IMR-90 (cell line): ENCODE results near the gene MRPL43. TPM values are rescaled to one million over a fixed set of nuclear protein-coding genes. Genes with fewer than 3 reads are reported as not detected.
A peak's percentile ranks its signal among the peaks of the same experiment; 100 is the strongest.

Experiments
- ATAC-seq: fragments of 200-7000 bp; cut with Tn5 transposase; 2 replicates; pipeline ENCODE4 v1.9.1; 2020; ENCODE audit warnings: low read depth, mild to moderate bottlenecking, moderate library complexity
- BruUV-seq: library from RNA; stranded (reverse); fragments of 400-500 nt; replicated peaks from 2 replicates; lab custom pipeline; 2021; lab: Mats Ljungman, UMichigan
- CTCF ChIA-PET: fragments of 300-600 bp; formaldehyde crosslinking; extraction: SDS; loops from one replicate; lab custom pipeline; 2021; ENCODE audit warnings: antibody characterized with exemption; lab: Yijun Ruan, JAX
- POLR2A ChIA-PET: fragments of 300-600 bp; sonication (Branson Sonifier 250); formaldehyde crosslinking; loops from one replicate; lab custom pipeline; 2022; ENCODE audit warnings: antibody characterized with exemption; ENCODE audit not compliant: unreplicated experiment; lab: Charles Lee
- DNase-seq: peaks from one replicate; pipeline ENCODE4 v3.0.0; 2013
- H2AFZ ChIP-seq: replicated peaks from 2 replicates; pipeline ENCODE3; 2013; ENCODE audit warnings: low read length, mild to moderate bottlenecking; ENCODE audit not compliant: poor library complexity
- H2AK5ac ChIP-seq: 2 replicates; pipeline ENCODE4 v1.6.1; 2013; ENCODE audit warnings: low read depth, low read length, inconsistent platforms
- H2AK9ac ChIP-seq: replicated peaks from 2 replicates; pipeline ENCODE3; 2013; ENCODE audit warnings: mild to moderate bottlenecking, low read depth, low read length, moderate library complexity; ENCODE audit not compliant: poor library complexity
- H2BK120ac ChIP-seq: 2 replicates; pipeline ENCODE4 v1.6.1; 2013; ENCODE audit warnings: low read depth, low read length, inconsistent platforms
- H2BK15ac ChIP-seq: 3 replicates; pipeline ENCODE4 v1.6.1; 2013; ENCODE audit warnings: low read depth, low read length, inconsistent platforms
- H2BK20ac ChIP-seq: 2 replicates; pipeline ENCODE4 v1.6.1; 2013; ENCODE audit warnings: low read depth, mild to moderate bottlenecking, inconsistent platforms, low read length, moderate library complexity
- H2BK5ac ChIP-seq: 2 replicates; pipeline ENCODE4 v1.6.1; 2013; ENCODE audit warnings: mild to moderate bottlenecking, low read depth, low read length, inconsistent platforms; ENCODE audit not compliant: poor library complexity, severe bottlenecking
- H3K14ac ChIP-seq: replicated peaks from 2 replicates; pipeline ENCODE4 v1.6.1; 2013; ENCODE audit warnings: low read depth, low read length, inconsistent platforms
- H3K18ac ChIP-seq: 2 replicates; pipeline ENCODE4 v1.6.1; 2013; ENCODE audit warnings: low read depth, low read length, control low read depth
- H3K23ac ChIP-seq: 2 replicates; pipeline ENCODE4 v1.6.1; 2013; ENCODE audit warnings: low read depth, low read length, inconsistent platforms
- H3K27ac ChIP-seq: 2 replicates; pipeline ENCODE4 v1.5.1; 2013; ENCODE audit warnings: mild to moderate bottlenecking, control low read depth, low read length; ENCODE audit not compliant: insufficient read depth
- H3K27me3 ChIP-seq: 2 replicates; pipeline ENCODE4 v1.6.1; 2013; ENCODE audit warnings: low read length; ENCODE audit not compliant: control insufficient read depth, insufficient read depth
- H3K36me3 ChIP-seq: 2 replicates; pipeline ENCODE4 v1.6.1; 2013; ENCODE audit warnings: low read length, mixed read lengths; ENCODE audit not compliant: control insufficient read depth, insufficient read depth
- H3K4ac ChIP-seq: 2 replicates; pipeline ENCODE4 v1.6.1; 2013; ENCODE audit warnings: low read depth, low read length, inconsistent platforms
- H3K4me1 ChIP-seq: 2 replicates; pipeline ENCODE4 v1.6.1; 2013; ENCODE audit warnings: low read length, mixed read lengths; ENCODE audit not compliant: control insufficient read depth, insufficient read depth
- H3K4me2 ChIP-seq: 2 replicates; pipeline ENCODE4 v1.6.1; 2013; ENCODE audit warnings: low read depth, mild to moderate bottlenecking, control low read depth, low read length, moderate library complexity
- H3K4me3 ChIP-seq: 2 replicates; pipeline ENCODE4 v1.5.1; 2013; ENCODE audit warnings: low read depth, mild to moderate bottlenecking, control low read depth, low read length, moderate library complexity; ENCODE audit not compliant: insufficient read depth
- H3K56ac ChIP-seq: 2 replicates; pipeline ENCODE4 v1.6.1; 2013; ENCODE audit warnings: low read length, inconsistent platforms; ENCODE audit not compliant: insufficient read depth; ENCODE audit errors: extremely low read depth
- H3K79me1 ChIP-seq, 2 experiments: 2 replicates each; pipeline ENCODE4 v1.6.1; 2013; ENCODE audit warnings: low read length in 2 of 2, inconsistent platforms in 1 of 2, low read depth in 1 of 2
- H3K9ac ChIP-seq: 2 replicates; pipeline ENCODE4 v1.6.1; 2013; ENCODE audit warnings: low read depth, low read length, control low read depth
- H3K9me1 ChIP-seq: 2 replicates; pipeline ENCODE4 v1.6.1; 2013; ENCODE audit warnings: low read length, inconsistent platforms; ENCODE audit not compliant: insufficient read depth
- H3K9me3 ChIP-seq: 2 replicates; pipeline ENCODE4 v1.6.1; 2013; ENCODE audit warnings: low read length; ENCODE audit not compliant: control insufficient read depth, insufficient read depth
- H4K20me1 ChIP-seq: 2 replicates; pipeline ENCODE4 v1.6.1; 2013; ENCODE audit warnings: low read length, inconsistent platforms; ENCODE audit not compliant: insufficient read depth
- H4K5ac ChIP-seq: 2 replicates; pipeline ENCODE4 v1.6.1; 2013; ENCODE audit warnings: mild to moderate bottlenecking, low read depth, low read length, control low read depth
- H4K8ac ChIP-seq, 2 experiments: 2 replicates each; pipeline ENCODE4 v1.6.1; 2013; ENCODE audit warnings: low read depth in 2 of 2, low read length in 2 of 2, control low read depth in 1 of 2, inconsistent platforms in 1 of 2
- H4K91ac ChIP-seq: 2 replicates; pipeline ENCODE4 v1.6.1; 2013; ENCODE audit warnings: low read depth, low read length, inconsistent platforms; ENCODE audit not compliant: insufficient read depth
- CEBPB ChIP-seq: IDR thresholded peaks from 2 replicates; pipeline ENCODE4 v1.6.1; 2012; ENCODE audit warnings: low read depth, low read length, improper control_type of control experiment
- CHD1 ChIP-seq: IDR thresholded peaks from 2 replicates; pipeline ENCODE4 v1.6.1; 2012; ENCODE audit warnings: low read depth, low read length, improper control_type of control experiment
- FOS ChIP-seq: fragments of 150-350 bp; IDR thresholded peaks from 2 replicates; pipeline ENCODE4 v1.6.1; 2016; ENCODE audit warnings: low read depth, low read length
- MAFK ChIP-seq: IDR thresholded peaks from 2 replicates; pipeline ENCODE4 v1.6.1; 2012; ENCODE audit warnings: low read depth, low read length, improper control_type of control experiment
- MAZ ChIP-seq: IDR thresholded peaks from 2 replicates; pipeline ENCODE4 v1.6.1; 2012; ENCODE audit warnings: low read depth, mild to moderate bottlenecking, low read length, improper control_type of control experiment, moderate library complexity, borderline replicate concordance
- MXI1 ChIP-seq: IDR thresholded peaks from 2 replicates; pipeline ENCODE4 v1.6.1; 2012; ENCODE audit warnings: low read depth, mild to moderate bottlenecking, low read length, moderate library complexity, borderline replicate concordance
- NFE2L2 ChIP-seq: fragments of 150-350 bp; IDR thresholded peaks from 2 replicates; pipeline ENCODE4 v1.6.1; 2016; ENCODE audit warnings: low read depth, mild to moderate bottlenecking, low read length
- POLR2A ChIP-seq: IDR thresholded peaks from 2 replicates; pipeline ENCODE4 v1.6.1; 2012; ENCODE audit warnings: mild to moderate bottlenecking, low read depth, low read length
- WGBS, 2 experiments: methylation state at CpG; one replicate each; pipeline versions ENCODE4 v1.1.5 to v1.1.7; 2013; ENCODE audit warnings: missing lambda C conversion rate in 2 of 2; ENCODE audit not compliant: insufficient read length in 1 of 2; ENCODE audit errors: extremely low coverage in 2 of 2; 5-methylcytosine and 5-hydroxymethylcytosine counted together
- dilution Hi-C: fragments of 300-500 bp; cut with HindIII; formaldehyde crosslinking; loops from one replicate; pipeline ENCODE4 v1.14.3; 2018; ENCODE audit warnings: low sequenced_read_pairs; ENCODE audit not compliant: unreplicated experiment
- in situ Hi-C: fragments of 300-500 bp; cut with MboI; formaldehyde crosslinking; loops from 3 replicates; pipeline ENCODE4 v1.14.3; 2019; ENCODE audit warnings: low sequenced_read_pairs, inconsistent platforms, mixed read lengths
- intact Hi-C: fragments of 100-400 bp; cut with micrococcal nuclease; formaldehyde crosslinking; loops from 2 replicates; pipeline ENCODE4 v1.10.0; 2022
- polyA plus RNA-seq, 3 experiments: library from polyadenylated mRNA; depleted of rRNA; stranded (reverse); fragments of >200 nt; gene quantifications; 2 replicates each; pipeline ENCODE4 v1.2.3, GENCODE V29; 2012; ENCODE audit warnings: low replicate concordance in 1 of 3
- total RNA-seq: library from RNA; depleted of rRNA; stranded (reverse); fragments of >200 nt; gene quantifications from 2 replicates; pipeline ENCODE4 v1.2.3, GENCODE V29; 2012

MRPL43 gene
- total and polyA plus RNA-seq, 2 of the 4 experiments (the other 2 are of a cell fraction): 61.3 to 142 TPM

- H2BK5ac ChIP-seq: peak overlapping the region; percentile 81
- CTCF ChIA-PET: interaction anchor here (1.2 to 3.2 kb wide), 2 partner anchors 11 to 13 kb away, joined by 4 to 10 read pairs; no protein-coding TSS in a partner anchor
- no TSS peak for BruUV-seq
- intact Hi-C loops: no loop called here
- peak overlapping the region; percentile 63 for H3K18ac ChIP-seq
- H3K4me1 ChIP-seq: peaks cover 25% of the 10 kb centered on the region
- peak overlapping the region; percentile 86 for H3K56ac ChIP-seq
- peak overlapping the region; percentile 91 for H3K27ac ChIP-seq
- no peaks in the 10 kb centered on the region for H3K27me3 ChIP-seq
- peak overlapping the region; percentile 58 to 95 for H4K8ac ChIP-seq
- dilution Hi-C loops: no loop called here
- H2BK15ac ChIP-seq: peak overlapping the region; percentile 63; the same call in 2 of the 3 replicates
- peak overlapping the region; percentile 78 for H4K5ac ChIP-seq
- peak overlapping the region; percentile 93 for H3K4me2 ChIP-seq
- peak overlapping the region; percentile 77 for H4K91ac ChIP-seq
- H3K23ac ChIP-seq: peak overlapping the region; percentile 93
- peak overlapping the region; percentile 78 for H3K4me3 ChIP-seq
- peak overlapping the region; percentile 83 for H2AFZ ChIP-seq
- peak overlapping the region; percentile 100 for H2AK9ac ChIP-seq
- H2AK5ac ChIP-seq: peak overlapping the region; percentile 94
- no peak overlapping the region for H2BK20ac ChIP-seq
- in situ Hi-C loops: no loop called here
- POLR2A ChIA-PET: no interaction called here
- ATAC-seq: peak; percentile 35
- DNase-seq: peak; percentile 95
- peaks cover 20 to 67% of the 10 kb centered on the region in 2 experiments for H3K79me1 ChIP-seq
- H4K20me1 ChIP-seq: peaks cover 56% of the 10 kb centered on the region
- H2BK120ac ChIP-seq: peak overlapping the region; percentile 66
- H3K36me3 ChIP-seq: peaks cover 35% of the 10 kb centered on the region
- H3K14ac ChIP-seq: peak overlapping the region; percentile 94
- no peak for TF ChIP-seq CEBPB
- TF ChIP-seq MAZ: peak; percentile 94; the same call in 1 of the 2 replicates
- 0 out of 2 replicates have a peak, but pooled peaks have one; percentile 72 for TF ChIP-seq CHD1
- peak; percentile 41; the same call in 1 of the 2 replicates for TF ChIP-seq FOS
- TF ChIP-seq MAFK: peak; percentile 52
- no peak for TF ChIP-seq NFE2L2
- peak; percentile 54; the same call in 1 of the 2 replicates for TF ChIP-seq MXI1
- TF ChIP-seq POLR2A: peak; percentile 83
- peak overlapping the region; percentile 96 for H3K4ac ChIP-seq
- H3K9me3 ChIP-seq: no peaks in the 10 kb centered on the region
- H3K9ac ChIP-seq: peak overlapping the region; percentile 97
- H3K9me1 ChIP-seq: peaks cover 4% of the 10 kb centered on the region
- 38% methylated on average over 3 of the region's 12 CpGs; no CpG with 5 or more reads in 1 of the 2 experiments for WGBS, 2 experiments
Measured at GRCh38 chr10:101000915-101001658, 13.8 kb upstream of the MRPL43 start.
